GM03348 (cell line): Measurements from ENCODE around the gene RALY.

Experiments used
- DNase-seq: peaks from one replicate; pipeline ENCODE4 v3.0.0; 2012; ENCODE audit warnings: low spot score

The RALY gene

DNA sequence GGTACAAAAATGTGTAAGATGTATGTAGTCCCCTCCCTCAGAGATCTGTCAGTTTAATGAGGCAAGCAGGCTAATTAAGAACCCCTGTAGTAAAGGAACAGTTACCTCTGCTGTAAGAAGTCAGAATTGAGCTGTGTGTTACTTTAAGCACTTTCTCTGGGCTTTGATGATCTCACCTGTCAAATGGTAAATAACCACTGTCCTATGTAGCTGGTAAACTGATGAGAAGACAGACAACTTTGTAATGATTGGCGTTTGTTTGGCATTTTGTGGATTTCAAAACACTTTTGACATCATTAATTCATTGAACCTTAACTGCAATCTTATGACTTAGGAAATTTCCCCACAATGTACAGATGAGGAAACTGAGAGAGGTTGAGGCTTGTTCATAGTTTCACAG is 55.7 kb downstream of the RALY start:
- no peak for DNase-seq

DNA sequence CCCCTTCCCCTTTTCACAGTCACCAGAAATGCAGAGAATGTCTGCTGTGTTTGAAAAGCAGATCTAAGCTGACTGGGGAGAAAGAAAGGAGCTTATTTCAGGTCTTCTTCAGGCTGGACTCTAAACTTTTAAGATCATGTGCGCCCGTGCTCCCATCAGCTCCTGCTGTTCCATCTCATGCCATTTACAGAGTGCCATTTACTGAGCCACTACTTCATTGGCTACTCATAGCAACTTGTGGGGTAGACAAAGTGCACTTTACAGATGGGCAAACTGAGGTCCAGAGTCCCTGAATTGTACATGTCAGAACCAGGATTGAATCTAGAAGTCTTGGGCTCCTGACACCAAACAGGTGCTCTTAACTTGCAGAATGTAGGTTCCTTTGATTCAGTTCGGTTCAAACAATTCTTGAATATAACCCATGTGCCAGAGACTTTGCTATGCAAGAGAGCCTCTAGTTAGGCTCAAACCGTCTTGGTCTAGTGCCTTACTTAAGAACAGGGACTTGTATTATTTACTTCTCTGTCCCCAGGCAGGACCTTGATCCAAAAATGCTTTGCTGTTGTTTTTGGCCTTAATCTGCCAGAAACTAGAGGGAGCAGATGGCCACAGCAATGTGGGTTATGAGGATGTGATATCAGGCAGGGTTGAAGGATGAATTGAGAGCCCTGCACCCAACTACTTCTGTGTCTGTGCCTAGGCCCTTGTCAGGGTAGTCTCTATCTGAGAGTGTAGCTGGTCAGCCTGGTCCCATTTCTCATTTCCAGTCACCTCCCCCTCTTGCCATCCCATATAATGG is 56.4 kb downstream of the RALY start:
- no peak for DNase-seq

GRCh38 chr20:34052414-34052813 is 58.7 kb downstream of the RALY start:
- no peak for DNase-seq

DNA sequence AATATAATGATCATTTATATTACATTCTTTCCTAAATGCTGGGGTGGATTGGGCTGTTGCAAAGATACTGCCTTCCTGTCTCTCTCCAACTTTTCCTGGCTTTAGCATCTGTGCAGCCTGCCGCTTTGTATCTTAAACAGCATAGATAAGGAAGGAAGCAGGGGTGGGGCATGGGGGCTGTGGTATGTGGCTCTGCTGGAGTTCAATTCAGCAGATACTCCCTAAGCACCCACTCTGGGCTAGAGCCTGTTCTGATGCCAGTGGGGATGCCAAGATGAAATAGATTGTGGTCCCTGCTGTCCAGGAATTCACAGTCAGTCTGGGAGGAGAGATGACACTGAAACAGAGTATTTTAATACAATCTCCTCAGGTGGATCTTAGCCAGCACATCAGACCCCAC is 61.6 kb downstream of the RALY start:
- DNase-seq: no peak

DNA sequence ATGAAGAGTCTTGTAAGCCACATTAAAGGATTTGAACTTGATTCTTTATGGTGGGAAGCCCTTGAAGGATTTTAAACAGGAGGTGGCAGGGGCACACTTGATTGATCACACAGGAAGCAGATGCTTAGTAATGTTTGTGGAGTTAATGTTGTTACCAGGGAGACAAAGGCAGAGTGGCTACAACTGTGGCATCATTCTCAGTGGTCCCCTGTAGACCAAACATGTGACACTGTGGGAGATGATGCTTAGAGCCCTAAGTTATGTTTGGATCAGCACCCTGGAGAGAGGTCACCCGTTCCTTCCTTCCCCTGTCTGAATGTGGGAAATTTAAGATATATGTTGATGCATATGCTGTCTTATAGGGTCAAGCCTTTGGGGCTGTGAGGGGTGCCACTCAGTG is 65.1 kb downstream of the RALY start:
- no peak for DNase-seq

GRCh38 chr20:34060970-34061369 is 67.3 kb downstream of the RALY start:
- DNase-seq: no peak

DNA sequence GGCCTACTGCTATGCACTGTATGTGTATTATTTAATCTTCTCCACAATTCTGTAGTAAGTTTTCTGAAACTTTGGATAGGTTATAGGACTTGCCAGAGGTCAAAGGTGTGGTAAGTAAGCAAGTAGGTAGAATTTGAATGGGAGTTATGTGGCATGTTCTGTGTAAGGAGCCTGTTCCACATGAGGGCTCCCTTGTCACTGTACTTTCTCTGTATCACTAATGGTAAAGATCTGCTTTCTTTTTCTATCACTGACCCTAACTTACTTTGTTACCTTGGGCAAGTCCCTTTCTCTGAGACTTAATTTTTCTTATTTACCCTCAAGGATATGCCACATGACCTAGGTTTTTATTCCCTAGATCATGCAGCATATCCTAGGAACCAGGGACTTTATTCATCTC is 68.0 kb downstream of the RALY start:
- DNase-seq: no peak

DNA sequence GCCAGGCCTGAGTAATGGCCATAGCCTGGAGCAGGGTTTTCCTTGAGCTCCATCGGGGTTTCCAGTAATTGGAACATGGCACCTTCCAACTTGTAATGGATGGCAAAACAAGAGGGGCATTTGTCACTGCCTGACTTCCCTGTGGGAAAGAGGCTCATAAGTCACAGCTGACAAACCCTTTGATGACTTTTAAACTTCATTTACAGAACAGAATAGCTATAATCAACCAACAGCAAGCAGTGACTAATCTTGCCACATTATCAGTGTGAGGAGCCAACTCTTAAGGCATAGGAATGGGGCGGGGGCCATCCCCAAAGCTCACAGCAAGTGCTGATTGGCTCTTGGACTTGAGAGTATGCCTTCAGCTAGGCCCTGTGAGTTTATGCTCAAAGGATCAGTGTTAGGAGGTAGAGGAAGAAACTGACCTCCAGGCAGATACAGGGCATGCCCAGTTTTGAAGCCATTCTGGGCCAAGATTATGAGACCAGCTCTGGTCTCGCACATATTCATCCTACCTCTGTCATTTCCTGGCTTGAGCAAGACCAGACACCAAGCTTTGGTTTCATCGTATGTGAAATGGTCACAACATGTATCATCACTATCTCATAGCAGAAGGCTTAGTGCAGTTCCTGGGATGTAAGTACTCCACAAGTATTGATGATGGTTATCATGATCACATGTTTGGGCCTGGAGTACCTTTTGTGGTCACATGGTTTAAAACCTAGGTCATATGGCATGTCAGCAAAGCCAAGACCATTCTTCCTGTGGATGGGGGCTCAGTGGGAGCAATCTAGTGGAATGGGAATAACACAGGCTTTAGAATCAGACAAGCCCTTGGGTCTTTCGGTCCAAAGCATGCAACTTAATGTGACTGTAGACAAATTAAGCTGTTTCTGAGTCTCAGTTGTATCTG is 69.1 kb downstream of the RALY start:
- peak; percentile 56 for DNase-seq

DNA sequence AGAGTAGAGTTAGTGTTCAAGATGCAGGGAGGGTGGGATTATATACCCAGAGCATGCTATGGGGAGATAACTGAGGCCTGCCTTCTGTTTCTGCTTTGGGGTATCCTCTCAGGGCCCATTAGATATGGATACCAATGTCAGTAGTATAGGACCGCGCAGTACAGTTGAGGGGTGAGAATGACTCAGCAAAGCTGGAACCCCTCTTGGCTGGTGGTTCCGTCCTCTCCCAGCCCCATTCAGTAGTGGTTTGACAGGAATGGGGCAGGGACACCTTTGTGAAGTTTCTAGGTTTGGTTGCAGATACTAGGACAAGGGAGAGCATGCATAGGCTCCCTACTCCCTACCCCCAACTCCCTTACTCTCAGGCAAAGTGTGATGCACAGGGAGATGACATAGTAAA is 70.6 kb downstream of the RALY start:
- DNase-seq: no peak

DNA sequence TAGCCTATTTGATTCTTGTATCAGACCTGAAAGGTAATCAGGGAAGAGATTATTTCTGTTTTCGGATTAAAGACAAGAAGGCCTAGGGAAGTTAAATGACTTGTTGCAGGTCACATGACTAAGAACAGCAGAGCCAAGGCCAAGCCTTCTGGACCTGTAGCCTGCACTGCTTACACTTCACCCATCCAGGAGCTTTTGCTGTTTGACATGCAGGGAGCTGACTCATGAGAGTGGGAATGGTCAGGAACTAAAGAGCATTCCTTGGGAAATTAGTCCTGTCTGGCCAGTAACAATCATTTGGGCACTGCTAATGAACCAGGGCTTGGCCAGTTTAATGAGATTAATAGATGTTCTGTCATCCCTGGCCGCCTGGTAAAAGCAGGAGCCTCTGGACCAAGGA is 71.5 kb downstream of the RALY start:
- DNase-seq: peak; percentile 63

GRCh38 chr20:34066476-34067090 is 72.9 kb downstream of the RALY start:
- no peak for DNase-seq

DNA sequence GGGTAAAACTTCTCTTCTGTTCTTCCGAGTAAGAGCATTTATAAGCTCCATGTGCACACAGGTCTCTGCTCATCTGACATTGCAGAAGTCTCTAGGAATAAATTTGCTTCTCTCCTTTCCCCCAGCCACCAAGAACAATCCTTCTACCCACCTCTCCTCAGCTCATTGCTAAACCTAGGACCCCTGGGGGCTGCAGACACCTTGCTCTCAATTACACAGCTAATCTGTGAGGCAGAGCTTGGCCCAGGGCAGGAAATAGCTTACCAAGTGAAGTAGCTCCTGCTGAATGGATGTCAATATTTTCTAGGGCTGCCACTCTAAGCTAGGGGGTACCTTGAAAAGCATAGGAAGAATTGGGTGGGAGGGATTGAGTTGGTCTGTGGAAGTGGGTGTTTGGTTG is 74.3 kb downstream of the RALY start:
- no peak for DNase-seq

GRCh38 chr20:34069341-34070078 is 75.8 kb downstream of the RALY start:
- peak; percentile 83 for DNase-seq

DNA sequence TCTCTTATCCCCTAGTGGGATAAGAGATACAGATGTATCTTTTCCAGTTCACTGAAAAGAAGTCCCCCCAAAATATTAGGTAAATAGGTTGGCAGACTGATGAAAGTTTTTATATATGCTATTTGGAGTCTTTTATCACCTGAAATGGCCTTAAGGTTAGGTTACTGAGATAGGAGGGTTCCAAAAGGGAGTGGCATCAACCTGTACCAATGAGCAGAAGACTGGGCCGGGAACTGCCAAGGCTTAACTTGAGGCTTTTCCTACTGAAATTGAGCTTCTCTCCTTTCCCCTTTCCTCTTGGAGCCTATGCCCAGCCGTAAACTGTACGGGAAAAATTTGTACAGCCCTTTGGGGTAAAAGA is 76.3 kb downstream of the RALY start:
- no peak for DNase-seq

GRCh38 chr20:34070859-34071258 is 77.1 kb downstream of the RALY start:
- no peak for DNase-seq

DNA sequence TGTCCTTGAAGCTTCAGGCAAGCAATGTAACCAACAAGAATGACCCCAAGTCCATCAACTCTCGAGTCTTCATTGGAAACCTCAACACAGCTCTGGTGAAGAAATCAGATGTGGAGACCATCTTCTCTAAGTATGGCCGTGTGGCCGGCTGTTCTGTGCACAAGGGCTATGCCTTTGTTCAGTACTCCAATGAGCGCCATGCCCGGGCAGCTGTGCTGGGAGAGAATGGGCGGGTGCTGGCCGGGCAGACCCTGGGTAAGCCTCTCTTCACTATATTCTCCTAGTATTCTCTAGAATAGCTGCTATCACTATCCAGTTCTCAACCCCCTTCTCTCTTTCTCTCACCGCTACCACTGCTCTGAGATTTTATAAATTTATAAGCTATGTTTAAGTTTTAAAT is 78.4 kb downstream of the RALY start:
- DNase-seq: no peak

GRCh38 chr20:34072778-34073177 is 79.1 kb downstream of the RALY start:
- no peak for DNase-seq

- DNase-seq: peak; percentile 34
These were observed 80.5 kb downstream of the RALY start for GRCh38 chr20:34074101-34074760.

GRCh38 chr20:34075647-34076046 is 81.9 kb downstream of the RALY start:
- no peak for DNase-seq

DNA sequence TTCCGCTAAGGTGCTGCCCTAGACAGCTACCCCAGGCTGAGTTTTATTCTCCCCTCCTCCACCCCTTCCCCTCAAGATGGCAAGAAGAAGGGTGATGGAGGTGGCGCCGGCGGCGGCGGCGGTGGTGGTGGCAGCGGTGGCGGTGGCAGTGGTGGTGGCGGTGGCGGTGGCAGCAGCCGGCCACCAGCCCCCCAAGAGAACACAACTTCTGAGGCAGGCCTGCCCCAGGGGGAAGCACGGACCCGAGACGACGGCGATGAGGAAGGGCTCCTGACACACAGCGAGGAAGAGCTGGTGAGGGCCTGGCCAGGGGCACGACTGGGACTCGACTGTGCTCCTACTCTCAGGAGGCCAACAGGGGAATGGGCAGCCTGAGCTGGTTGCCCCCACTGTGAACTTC is 83.2 kb downstream of the RALY start:
- DNase-seq: no peak

DNA sequence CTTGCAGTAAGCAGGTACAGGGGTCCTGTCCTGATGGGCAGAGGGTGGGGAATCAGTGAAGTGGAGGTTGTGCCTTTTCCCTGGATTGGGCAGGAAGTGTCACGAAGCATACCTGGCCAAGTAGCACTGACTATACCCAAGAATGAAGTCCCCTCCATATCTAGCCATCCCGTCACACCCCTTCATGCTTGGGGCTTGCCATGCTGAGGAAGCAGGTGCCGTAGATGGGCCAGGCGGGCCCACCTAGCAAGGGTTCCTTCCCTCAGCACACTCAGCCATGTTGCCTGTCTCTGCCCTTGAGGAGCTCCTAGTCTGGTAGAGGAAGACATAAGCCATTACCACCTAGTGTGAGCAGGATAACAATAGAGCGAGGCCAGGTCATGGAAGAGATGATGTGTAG is 84.8 kb downstream of the RALY start:
- no peak for DNase-seq

GRCh38 chr20:34079818-34080217 is 86.1 kb downstream of the RALY start:
- no peak for DNase-seq
